GM12878 (cell line): ENCODE data around the gene FN3K.

ENCODE experiments used
- CHD2 ChIP-seq: IDR thresholded peaks from 2 replicates; pipeline ENCODE4 v1.6.1; 2011; ENCODE audit warnings: low read depth, low read length, improper control_type of control experiment, borderline replicate concordance
- TF ChIP-seq, protein P1 (sequence below), 3 experiments: IDR thresholded peaks in 2 of 3; conservative IDR thresholded peaks in 1 of 3; 2 replicates each; pipeline ENCODE4 v1.5.1; 2011; ENCODE audit warnings: low read depth in 3 of 3, low read length in 3 of 3, mild to moderate bottlenecking in 3 of 3, control low read depth in 2 of 3, moderate library complexity in 2 of 3, inconsistent platforms in 1 of 3, mixed read lengths in 1 of 3; ENCODE audit not compliant: control insufficient read depth in 2 of 3, insufficient read depth in 1 of 3; ENCODE audit errors: extremely low read depth in 1 of 3

DNA sequence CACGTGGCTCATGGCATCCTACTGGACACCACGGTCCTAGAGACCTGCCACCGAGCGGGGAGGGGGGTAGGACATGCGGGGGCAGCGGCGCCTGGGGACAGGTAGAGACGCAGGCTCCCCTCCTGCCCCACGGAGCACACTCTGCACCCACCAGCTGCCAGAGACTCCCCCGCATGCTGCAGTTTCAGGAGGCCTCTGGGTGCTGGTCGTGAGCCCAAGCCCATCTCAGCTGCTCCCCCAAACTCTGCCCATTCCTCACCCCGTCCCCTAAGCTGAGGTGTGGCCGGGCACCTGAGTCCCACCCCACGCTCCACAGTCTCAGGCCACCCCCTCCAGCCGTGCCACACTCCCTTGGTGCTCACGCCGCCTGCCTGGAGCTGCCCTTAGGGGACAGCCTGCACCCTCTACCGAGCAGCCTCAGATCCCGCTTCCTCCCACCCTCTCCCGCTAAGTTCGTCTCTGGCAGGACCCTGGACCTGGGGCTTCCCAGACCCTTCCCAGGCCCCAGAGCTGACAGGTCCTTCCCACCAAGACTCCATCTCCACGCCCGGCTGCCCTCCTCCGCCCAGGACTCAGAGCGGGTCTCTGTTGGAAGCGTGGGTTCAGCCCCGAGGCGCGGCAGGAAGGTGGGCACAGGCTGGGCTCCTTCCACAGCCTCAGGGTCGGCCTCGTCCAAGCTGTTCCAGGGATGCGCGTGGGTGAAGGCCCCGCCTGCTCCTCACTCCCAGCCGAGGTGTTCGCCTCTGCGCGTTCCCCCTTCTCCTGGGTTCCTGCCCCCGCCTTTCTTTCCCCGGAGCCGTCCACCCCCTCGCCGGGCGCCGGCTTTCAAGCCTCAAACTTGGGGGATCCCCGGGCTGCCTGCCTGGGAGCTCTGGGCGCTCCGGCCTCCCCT, 38.3 kb upstream of the FN3K start:
- no peak for TF ChIP-seq CHD2
- TF ChIP-seq, protein P1, sequence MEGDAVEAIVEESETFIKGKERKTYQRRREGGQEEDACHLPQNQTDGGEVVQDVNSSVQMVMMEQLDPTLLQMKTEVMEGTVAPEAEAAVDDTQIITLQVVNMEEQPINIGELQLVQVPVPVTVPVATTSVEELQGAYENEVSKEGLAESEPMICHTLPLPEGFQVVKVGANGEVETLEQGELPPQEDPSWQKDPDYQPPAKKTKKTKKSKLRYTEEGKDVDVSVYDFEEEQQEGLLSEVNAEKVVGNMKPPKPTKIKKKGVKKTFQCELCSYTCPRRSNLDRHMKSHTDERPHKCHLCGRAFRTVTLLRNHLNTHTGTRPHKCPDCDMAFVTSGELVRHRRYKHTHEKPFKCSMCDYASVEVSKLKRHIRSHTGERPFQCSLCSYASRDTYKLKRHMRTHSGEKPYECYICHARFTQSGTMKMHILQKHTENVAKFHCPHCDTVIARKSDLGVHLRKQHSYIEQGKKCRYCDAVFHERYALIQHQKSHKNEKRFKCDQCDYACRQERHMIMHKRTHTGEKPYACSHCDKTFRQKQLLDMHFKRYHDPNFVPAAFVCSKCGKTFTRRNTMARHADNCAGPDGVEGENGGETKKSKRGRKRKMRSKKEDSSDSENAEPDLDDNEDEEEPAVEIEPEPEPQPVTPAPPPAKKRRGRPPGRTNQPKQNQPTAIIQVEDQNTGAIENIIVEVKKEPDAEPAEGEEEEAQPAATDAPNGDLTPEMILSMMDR (IDR thresholded peaks at IDR 0.05 in 2 of 3, conservative IDR thresholded peaks at IDR 0.05 in 1 of 3; ENCODE audit: control insufficient read depth in 2 of 3, extremely low read depth in 1 of 3, insufficient read depth in 1 of 3, low read depth in 3 of 3, low read length in 3 of 3) = no peak
